NCI-H1048 (cell line): ENCODE measurements around the gene WDR1.
A peak's percentile ranks its signal among the peaks of the same experiment; 100 is the strongest.
"Not testable (repeated sequence)": the region's sequence is repeated elsewhere in the genome, so short reads cannot be mapped to it uniquely, and the experiment has no call there.

Experiments used
- DNase-seq: peaks from one replicate; lab custom pipeline; 2025; lab: John Stamatoyannopoulos, UW

WDR1 gene

GRCh38 chr4:10131202-10131601 is 14.6 kb upstream of the WDR1 start:
- DNase-seq, result no peak

GRCh38 chr4:10130178-10130888 is 13.7 kb upstream of the WDR1 start:
- no peak for DNase-seq

DNA sequence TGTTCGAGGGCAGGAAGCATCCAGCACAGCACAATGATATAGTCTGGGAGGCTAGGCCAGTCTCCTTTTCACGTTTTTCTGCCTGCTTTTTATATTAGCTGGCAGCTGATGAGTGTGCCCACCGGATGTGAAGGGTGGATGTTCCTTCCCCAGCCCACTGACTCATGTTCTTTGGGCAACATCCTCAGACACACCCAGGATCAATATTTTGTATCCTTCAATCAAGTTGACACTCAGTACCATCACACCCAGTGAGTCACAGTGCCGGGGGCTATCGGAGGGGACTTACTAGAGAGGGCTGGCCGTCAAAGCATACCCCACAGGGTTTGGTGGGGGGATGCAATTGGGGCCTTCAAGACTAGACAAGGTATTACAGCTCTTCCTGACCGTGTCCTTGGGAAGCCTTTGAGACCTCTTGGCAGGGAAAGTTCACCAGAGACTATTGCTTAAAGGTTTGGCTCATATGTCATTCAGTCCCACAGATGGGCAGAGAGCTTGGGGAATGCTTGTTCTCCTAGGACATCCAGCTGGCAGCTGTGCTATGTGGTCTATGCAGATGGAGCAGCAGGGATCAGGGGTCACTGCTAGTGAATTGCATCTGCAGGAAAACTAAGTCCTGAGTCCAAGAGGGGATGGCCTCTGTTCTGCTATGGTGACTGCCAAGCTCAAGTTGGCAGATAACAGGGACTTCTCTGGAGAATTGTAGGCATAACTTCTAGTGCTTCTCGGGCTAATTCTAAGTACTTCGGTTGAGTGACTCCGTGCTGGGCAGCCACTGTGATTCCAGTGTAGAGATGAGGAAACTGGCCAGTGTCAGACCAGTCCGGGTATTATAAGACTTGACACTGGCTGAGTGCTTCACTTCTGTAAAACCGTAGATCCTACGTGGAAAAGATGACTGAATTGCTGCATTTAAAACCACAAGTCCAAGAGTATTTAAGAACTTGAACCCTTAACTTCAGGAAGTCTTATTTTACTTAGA is 12.9 kb upstream of the WDR1 start:
- DNase-seq, result no peak

GRCh38 chr4:10128761-10129160 is 12.2 kb upstream of the WDR1 start:
- DNase-seq, result no peak

DNA sequence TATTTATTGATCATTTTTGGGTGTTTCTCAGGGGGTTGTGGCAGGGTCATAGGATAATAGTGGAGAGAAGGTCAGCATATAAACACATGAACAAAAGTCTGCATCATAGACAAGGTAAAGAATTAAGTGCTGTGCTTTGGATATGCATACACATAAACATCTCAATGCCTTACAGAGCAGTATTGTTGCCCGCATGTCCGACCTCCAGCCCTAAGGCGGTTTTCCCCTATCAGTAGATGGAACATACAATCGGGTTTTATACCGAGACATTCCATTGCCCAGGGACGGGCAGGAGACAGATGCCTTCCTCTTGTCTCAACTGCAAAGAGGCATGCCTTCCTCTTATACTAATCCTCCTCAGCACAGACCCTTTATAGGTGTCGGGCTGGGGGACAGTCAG is 10.9 kb upstream of the WDR1 start:
- not testable (repeated sequence) for DNase-seq

DNA sequence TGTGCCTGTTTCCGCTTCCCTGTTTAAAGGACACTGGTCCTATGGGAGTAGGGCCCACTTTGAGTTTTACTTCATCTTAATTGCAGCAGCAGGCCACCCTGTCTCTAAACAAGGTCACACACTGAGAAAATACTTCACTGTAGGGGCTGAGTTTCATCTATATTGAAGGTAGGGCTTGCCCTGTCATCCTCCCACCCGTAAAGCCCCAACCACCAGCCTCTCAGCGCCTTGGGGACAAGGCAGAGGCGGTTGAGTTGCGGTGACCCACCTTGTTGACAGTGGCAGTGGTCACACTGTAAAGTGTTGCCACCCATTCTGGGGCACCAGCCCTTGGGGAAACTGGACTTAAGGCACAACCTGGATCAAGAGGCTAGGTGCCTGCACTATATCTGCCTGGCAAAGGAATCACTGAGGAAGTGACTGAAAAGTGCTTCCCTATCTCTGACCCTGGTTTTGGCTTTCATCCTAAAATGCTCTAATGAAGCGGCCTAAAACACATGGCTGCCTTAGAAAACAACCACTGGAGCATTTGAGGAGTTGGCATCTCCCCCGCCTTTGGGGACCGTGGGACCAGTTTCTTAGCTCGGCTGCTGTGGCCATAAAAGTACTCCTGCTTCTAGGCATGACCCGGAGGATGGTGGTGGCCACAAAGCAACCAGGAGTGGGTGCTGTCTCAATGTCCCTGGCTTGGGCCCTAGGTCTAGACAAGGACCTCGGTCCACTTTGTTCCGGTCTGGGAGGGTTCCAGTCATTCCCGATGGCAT is 7.8 kb upstream of the WDR1 start:
- DNase-seq, result no peak

DNA sequence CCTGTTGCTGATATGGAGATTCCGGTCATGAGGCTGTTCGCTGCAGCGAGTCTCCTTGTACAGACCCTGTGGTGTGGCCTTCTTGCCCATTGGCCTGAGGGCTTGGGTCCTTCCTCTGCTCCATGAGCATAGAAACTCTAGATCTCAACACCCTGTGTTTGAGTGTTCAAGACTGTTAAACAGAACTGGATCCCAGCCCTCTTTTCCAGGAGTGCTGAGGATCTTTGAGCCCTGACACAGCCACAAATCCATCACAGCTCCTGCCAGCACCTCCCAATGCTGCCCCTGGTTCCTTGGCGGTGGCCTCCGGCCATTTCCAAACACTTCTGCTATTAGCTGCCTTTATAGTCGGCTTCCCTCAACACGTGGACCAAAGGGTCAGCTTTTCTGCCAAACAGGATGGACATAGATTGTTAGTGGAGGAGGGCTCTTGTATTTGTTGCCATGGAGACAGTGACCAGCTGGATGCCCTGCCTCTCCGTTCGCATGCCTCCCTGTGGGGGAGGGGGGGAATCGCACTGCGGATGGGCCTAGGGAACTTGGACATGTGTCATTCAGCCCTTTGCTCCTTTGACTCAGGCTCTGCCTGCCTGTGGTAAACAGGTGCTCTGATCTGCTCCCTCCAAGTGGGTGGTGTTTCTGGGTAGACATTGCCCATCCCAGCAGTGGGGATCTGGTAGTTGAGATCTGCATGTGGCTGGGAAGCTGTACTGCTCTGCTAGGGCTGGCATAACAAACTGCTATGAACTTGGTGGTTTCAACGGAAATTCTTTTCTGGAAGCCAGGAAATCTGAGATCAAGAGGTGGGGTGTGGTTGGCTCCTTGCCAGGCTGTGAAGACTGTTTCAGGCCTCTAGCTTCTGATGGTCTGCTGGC is 6.9 kb upstream of the WDR1 start:
- no peak for DNase-seq

DNA sequence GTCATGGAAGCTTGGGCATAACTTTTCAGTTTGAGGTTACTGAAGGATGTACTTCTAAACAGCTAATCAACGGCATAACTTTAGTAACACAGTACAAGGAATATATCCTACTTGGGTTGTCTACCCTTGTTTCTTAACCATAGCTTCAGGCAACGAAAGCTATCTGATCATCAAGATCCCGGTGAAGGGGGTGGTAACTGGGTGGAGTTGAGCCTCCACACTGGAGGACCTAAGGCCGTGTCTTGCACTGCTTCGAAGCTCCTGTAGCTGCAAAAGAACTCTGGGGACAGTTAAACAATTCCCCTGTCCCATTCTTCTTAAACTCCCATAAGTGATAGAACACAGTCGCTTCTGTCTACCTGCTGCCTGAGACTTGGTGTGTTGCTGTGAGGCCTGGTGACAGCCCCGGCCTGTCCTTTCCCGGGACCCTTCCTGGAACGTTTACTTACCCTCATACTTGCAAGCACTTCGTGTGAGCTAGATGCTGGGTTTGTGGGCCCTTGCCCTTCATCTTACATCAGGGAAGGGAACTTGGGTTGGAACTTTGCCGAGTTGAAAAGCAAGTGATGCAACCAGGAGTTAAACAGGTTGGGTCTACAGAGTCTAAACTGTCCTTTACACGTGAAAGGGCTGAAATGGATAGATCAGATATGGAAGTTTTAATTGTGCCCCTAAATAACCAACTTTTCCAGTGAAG is 5.8 kb upstream of the WDR1 start:
- DNase-seq, result no peak

GRCh38 chr4:10121568-10122208 is 5.1 kb upstream of the WDR1 start:
- no peak for DNase-seq

DNA sequence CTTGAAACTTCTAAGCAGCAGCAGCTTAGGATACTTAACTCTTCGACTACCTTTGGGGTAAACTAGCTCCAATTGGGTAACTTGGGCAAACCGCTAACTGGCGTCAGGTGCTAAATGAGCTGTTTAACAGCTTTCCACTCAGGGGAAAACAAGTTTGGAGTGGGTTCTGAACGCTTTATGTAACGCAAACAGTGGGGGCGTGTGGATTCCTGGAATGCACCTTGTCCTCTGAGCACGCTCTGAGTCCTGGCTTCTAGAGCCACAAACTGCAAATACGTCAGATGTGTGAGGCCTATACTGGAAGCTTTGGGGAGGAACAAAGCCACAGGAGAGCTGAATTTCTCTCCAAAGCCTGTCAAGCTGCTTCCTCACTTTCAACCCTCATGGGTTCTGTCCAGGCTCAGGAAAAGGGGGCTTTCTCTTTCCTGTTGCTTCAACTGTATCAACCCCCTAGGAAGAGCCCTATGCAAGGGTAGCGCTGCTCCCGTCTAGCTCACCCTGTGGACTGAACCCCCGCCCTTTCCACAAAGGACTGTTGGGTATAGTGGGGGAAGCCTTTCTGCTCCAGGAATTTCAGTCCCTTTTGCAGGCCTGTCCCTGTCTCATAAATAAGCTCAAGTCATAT is 4.5 kb upstream of the WDR1 start:
- no peak for DNase-seq

DNA sequence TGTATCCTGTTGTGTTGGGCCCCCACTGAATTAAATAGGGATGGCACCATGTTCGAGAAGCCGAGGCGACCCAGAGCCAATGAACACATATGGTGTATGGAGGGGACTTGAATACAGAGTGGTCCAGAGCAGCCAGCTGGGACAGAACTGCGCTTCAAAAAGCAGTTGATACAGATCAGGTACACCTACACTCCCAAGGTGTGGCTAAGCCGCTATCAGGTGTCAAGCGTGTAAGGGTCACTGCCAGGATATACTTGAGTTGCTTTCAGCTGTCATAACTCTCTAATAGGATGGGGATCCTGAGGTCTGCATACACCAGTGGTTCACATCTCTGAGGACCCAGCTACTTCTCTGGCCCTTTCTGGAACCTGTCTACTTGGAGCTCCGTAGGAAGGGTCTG is 3.2 kb upstream of the WDR1 start:
- no peak for DNase-seq

DNA sequence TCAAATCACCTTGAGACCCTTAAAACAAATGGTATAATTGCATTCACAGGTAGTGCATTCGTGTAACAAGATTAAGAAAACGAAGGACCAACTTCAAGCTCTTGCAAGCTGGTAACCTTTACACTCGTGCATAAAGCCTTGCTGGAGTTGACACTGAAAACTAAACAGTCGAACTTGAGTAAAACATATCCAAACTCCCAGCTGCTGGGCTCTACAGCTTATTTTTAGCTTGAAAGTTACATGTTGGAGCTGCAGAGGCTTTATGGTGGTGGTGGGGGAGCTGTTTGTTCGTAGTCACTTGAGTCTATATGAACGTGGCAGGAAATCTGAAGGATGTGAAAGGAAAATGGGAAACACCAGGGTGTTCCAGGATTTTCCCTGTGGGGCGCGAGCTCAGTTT is 2.7 kb upstream of the WDR1 start:
- no peak for DNase-seq

DNA sequence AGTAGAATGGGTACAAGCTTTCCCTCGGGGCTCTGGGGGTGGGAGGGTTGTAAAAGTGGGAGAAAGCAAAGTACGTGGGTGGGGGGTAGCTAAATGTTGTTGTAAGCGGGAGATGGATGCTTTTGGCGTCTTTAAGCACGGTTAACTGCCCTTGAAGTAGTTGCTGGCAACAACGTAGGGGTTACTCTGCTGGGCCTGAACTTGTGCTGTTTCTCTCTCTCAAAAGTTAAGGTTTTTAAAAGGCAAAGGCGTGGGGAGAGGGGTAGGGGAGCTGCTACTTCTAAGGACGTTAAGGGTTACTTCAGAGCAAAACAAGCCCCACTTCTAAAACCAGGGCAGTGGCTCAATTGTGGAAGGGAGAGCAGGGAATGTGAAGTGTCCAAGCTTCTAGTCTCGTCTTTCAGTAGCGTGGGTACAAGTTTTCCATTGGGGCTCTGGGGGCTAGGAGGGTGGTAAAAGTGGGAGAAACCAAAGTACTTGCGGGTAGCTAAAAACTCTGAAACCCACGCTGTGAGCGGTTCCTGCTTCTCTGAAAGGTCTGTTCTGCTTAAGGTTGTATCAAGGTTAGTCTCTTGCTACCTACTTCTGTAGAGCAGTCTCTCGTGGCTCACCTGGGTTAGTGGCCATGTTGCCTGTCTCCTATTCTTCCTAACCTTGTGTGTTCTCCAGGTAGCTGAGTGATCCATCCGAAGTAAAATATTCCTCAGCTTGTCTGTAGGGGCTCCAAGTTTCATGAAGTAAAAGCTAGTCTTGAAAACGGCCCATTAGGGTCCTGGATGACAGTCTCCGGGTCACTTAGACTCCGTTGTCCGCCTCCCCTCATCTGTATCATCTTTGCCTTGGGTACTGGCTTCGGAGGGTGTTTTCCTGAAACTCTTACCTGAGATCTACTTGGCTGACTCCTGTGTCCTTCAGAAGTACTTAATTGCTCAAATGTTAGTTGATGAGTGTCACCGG is 1.7 kb upstream of the WDR1 start:
- DNase-seq, result no peak

GRCh38 chr4:10117359-10118047 is 904 bp upstream of the WDR1 start:
- DNase-seq, result no peak

DNA sequence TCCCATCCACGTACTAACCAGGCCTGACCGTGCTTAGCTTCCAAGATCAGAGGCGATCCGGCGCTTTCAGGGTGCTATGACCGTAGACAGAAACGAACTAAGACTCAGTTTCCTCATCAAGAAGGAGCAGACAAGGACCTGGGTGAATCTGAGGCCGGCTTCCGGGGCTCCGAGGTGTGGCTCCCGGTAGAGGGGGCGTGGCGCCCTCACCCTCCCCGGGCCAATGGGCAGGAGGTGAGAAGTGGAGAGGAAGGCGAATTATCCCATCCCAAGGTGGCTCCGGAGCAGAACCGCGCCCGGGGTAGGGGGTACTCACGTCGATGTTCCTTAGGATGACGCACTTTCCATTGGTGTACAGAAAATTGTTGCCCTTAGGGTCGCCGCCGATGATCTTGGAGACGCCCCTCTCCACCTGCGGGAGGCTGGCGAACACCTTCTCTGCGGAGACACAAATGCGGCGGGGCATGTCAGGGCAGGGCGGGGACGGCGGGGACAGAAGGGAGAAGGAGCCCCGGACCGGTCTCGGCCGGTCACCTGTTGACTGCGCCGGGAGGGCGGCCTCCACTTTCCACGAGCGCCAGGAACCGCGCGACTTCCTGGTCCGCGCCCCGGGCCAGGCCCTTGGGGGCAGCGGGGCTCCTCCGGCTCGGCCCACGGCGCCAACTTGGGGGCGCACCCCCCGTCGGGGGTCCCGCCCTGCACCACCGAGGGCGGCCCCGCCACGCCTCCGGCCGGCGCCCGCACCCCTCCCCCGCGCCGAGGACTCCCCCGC is 616 bp downstream of the WDR1 start:
- DNase-seq, result peak; percentile 31

DNA sequence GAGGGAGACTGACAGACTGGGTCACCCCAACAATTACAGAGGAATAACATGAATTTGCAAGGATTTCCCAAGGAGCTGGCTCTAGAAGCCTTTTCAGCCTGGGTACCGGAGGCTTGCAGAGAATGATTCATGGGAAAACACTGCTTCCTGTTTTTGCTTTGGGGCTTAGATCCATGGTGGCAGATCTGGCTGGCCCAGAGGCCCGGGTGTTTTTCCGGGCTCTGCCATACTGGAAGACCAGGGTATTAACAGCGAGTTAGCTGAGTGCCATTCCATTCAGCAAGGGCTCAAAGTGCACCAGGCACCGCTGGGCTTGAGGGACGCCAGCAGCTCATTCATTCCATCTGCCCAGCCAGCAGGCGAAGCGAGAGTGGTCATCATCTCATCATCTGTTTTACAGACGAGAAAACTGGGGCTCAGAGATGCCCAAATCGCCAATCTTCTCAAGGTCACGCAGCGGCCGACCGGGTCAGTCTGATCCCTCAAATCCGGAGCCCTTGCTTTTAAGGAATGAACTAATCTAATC is 1.3 kb downstream of the WDR1 start:
- no peak for DNase-seq

- no peak for DNase-seq
Measured at GRCh38 chr4:10114607-10115006, 2.0 kb downstream of the WDR1 start.
